GM19043 (cell line): Measurements from ENCODE around the gene FCSK.
A peak's percentile ranks its signal among the peaks of the same experiment; 100 is the strongest.

ENCODE experiments used
- ATAC-seq: cut with Tn5 transposase; IDR thresholded peaks from one replicate; pipeline ENCODE4 v1.9.1; 2021; ENCODE audit warnings: low read depth; ENCODE audit not compliant: unreplicated experiment

The FCSK gene

DNA sequence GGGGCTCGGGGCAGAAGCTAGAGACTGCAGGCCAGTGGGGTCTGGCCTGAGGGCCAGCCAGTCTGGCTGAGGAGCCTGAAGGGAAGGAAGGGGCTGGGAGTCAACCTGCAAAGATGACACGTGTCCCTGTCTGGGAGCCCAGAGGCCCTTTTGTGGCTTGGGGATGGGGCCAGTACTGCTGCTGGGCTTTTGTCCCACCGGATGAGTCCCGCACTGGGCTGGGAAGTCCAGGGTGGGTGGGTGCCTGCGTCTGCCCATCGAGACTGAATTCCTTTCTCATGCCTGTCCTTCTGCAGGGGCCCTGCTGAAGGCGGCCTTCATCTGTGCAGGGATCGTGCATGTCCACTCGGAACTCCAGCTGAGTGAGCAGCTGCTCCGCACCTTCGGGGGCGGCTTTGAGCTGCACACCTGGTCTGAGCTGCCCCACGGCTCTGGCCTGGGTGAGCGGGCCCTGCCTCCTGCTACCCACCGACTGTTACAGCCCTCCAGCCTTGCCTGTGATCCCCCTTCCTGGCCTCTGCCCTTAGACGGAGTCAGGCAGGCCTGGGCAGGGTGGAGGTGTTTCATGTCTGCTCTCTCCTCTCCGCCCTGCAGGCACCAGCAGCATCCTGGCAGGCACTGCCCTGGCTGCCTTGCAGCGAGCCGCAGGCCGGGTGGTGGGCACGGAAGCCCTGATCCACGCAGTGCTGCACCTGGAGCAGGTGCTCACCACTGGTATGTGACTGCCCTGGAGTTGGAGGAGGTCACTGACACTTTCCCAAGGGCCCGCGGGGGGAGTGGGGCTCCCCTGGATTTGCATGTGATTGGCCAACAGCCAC lies 20.9 kb downstream of the FCSK start:
- no peak for ATAC-seq

DNA sequence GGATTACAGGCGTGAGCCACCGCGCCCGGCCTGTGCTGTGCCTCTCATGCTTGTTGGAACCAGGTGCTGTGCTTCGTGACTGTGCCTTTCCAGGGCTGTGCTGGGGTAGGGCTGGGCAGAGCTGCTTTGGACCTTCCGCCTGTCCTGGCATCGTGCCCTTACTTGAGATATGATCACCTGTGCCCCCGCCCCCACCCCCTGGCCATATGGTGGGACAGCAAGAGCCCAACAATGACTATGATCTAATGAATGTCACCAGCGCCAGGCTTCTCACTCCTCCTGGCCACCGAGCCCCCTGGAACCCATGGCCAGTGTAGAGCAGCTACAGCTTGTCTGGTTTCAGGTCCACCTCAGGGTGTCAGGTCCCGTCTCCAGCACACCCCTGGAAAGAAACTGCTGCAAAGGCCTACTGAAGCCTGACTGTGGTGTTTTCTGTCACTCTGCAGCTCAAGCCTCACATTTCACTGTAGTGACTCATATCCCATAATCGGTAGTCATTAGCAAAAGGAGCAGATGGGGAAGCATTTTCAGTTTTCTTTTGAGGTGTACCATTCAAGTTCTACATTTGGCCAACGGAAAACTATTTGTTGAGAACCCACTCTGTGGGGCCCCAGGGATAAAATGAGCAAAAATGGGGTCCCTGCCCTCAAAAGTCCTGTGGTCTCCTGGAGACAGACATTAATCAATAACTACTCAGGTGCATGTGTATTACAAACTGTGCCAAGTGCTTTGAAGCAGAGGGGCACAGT lies 22.1 kb downstream of the FCSK start:
- peak; percentile 91 for ATAC-seq

DNA sequence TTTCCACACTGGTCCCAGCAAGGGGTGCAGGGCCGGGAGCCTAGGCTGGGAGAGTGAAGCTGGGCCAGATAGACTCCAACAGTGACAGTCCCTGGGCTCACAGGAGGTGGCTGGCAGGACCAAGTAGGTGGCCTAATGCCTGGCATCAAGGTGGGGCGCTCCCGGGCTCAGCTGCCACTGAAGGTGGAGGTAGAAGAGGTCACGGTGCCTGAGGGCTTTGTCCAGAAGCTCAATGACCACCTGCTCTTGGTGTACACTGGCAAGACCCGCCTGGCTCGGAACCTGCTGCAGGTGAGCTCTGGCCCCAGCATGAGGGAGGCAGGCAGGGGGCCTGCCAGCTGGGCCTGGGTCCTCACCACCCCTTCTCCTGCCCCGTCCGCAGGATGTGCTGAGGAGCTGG lies 23.8 kb downstream of the FCSK start:
- no peak for ATAC-seq

DNA sequence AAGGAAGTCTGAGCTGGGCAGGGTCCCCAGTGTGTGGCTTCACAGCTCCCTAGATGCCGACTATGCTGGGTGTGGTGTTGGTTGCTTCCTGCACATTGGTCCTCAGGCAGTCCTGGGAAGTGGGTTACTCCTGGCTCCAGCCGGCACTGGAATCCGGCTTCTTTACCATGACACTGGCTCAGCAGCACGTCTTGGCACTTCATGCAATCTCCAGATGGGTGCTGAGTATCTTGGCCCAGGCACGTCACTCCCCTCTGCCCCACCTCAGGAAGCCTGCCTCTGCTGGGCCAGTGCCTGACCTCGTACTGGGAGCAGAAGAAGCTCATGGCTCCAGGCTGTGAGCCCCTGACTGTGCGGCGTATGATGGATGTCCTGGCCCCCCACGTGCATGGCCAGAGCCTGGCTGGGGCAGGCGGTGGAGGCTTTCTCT lies 24.5 kb downstream of the FCSK start:
- ATAC-seq = no peak

DNA sequence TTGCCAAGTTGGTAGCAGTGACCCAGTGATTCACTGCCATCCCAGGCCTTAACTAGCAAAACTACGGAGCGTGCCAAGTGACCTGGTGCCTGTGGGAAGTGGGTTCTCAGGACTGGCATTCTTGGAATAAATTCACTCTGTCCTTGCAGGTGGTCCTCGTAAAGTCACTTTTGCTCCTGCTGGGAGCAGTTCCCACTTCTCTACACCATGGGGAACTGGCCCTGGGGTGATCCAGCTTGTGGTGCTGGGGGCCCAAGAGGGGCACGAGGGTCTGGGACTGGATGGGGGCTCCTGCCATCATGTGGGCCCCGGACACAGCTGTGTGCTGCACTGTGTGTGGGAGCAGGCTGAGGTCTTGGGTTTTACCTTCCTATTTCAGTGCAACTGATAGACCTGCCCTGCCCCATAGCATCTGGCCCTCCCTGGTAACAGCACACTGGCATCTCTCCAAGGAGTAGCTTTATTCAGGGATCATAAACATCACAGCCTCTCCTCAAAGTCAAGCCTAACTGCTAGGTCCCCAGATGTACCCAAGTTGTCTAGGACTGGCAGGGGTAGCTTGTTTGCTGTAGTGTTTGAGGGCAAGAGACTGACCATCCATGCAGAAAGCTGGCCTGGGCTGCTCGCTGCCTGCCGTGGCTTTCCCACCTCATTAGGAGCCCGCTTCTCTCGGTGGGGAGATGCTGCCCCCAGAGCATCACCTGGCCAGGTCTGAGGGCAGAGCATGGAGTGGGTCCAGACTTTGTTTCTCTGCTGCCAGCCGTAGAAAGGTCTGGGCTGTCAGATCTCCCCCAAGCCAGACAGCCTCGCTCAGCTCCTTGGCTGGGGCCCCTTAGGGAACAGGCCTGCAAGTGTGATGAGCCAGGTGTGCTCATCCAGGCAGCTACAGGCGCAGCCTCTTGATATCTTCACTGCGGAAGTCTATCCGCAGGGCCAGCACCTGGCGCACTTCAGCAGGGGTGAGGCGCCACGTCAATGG lies 26.0 kb downstream of the FCSK start:
- ATAC-seq = no peak

- no peak for ATAC-seq
These were observed 27.6 kb downstream of the FCSK start for GRCh38 chr16:70481929-70482536.

DNA sequence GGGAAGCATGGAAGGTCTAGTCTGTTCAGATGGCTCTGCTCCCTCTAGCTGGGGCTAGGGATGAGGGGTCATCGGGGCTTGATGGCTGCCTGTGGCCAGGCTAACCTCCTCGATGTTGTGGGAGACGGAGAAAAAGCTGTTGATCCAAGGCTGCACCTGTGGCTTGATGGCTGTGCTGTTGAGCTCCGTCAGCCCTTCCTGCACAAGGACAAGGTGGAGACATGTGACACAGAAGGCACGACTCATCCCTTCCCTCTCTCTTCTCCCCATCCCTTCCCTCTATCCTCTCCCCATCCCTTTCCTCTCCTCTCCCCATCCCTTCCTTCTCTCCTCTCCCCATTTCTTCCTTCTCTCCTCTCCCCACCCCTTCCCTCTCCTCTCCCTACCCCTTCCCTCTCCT lies 28.2 kb downstream of the FCSK start:
- ATAC-seq = no peak

DNA sequence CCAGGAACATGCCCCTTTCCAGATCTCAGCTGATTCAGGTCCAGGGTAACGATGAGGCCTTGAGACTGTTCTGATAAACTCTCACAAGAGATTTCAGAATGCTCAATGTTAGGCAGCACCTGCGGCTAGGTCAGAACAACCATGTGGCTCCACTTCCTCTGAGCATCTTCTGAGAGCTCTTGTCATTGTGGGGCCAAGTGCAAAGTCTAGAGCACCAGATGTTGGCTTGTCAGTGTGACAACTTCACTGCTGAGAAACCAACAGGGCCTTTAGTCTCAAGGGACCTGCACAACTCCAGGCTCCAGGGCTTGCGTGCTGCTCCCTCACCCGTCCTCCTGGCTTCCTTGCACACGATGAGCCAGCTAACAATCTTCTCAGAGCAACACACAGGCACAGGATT lies 29.0 kb downstream of the FCSK start:
- ATAC-seq = peak; percentile 81

DNA sequence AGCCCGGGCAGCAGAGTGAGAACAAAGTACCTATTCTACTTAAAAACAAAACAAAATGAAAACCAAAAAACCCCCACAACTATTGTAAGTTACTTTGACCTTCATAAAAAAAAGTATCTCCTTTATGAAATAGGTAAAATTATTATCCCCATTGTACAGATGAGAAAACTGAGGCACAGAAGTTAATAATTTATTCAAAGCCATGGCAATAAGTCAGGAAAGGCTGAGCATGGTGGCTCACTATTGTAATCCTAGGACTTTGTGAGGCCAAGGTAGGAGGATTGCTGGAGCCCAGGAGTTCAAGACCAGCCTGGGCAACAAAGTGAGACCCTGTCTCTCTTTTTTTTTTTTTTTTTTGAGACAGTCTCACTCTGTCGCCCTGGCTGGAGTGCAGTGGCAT lies 30.5 kb downstream of the FCSK start:
- ATAC-seq = no peak

DNA sequence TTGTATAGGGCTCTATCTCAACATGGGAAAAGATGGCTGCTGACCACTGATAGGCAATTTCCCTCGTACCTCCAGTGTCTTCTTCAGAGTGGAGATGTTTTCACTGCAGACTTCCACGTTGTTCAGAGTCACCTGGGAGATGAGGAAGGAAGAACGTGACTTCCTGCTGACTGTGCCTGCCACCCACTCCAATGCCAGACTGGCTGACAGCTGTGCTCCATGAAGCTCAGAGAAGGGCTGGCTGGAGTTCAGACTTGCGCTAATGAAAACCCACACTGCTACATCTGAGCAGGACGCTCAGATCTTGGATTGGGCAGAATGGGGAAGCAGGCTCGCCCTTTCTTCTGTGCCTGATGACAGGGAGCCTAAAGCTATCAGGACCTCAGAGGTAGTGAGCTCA lies 35.9 kb downstream of the FCSK start:
- no peak for ATAC-seq

DNA sequence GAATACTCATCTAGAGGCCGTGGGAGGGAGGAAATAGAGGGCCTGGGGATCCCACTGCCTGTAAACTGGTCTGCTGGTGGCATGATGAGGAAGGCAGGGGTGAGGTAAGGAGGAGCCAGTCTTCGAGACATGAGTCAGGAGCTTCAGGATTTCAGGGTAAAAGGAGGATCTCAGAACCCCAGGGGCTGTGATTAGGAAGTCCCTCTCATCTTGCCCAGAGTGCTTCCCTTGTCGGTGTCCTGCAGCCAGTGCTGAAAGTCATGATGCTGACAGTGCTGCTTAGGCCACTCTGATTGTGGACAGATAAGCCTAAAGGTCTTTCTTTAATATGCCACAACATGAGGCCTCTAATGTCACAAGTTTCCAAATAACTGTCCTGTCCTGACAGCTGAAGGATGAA lies 39.4 kb downstream of the FCSK start:
- no peak for ATAC-seq

DNA sequence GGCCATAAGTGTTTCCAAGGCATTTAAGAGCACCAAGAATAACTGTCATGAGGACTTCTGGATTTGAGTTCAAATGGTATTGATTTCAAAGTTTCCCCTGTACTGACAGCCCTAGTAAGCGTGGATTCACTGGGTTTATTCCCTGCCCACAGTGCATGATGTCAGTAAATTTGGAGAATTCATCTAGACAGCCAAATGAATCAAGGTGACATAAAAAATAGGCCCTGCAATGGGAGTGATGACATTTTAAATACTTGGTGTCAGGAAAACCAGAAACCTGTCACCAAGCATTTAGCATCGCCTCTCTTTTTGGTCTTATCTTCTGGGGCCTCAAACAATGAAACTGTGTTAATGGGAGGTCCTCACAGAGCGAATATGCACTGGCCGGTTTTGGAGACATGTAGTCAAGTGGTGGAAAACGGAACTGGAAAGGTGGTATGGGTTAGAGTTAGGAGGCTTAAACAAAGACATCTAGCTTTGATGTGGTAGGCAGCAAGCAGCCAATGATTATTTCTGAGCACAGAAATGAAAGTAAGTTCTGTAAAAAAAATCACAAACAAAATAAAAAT lies 39.9 kb downstream of the FCSK start:
- no peak for ATAC-seq

GRCh38 chr16:70494777-70495176 lies 40.4 kb downstream of the FCSK start:
- no peak for ATAC-seq

DNA sequence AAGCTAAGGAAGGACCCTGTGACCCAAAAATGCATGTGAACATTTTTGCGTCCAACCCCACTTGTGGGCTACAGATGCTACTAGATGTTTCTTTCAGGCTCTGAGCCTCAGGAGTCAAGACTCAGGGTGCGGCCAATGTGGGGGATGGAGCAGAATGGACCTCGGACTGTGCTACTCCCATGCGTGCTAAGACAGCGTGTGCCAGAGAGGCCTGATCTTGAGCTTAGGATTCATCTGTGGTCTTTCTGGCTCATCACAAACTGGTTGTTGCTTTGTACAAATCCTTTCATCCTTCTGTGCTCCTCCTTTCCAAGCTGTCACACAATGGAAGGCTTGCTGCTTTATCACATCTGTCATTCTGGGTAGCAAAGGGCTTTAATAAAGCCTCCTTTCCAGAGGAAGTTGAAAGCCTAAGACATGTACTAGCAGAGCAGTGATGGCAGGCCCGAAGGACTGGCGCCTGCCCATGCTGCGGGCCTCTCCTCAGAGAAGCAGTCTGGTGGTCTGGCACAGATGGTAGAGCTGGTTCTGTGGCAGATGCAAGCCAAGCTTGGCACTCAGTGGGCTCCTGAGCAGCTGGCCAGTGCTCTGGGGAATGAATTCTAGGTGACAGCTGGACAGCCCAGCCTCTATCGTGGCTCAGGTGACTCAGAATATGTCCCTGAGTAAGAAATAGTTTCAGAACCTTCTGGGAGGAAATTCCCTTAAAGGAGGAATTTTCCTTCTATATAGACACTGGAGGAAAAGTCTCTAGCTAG lies 41.2 kb downstream of the FCSK start:
- ATAC-seq = no peak

- no peak for ATAC-seq
These were observed 42.1 kb downstream of the FCSK start for GRCh38 chr16:70496513-70496912.

DNA sequence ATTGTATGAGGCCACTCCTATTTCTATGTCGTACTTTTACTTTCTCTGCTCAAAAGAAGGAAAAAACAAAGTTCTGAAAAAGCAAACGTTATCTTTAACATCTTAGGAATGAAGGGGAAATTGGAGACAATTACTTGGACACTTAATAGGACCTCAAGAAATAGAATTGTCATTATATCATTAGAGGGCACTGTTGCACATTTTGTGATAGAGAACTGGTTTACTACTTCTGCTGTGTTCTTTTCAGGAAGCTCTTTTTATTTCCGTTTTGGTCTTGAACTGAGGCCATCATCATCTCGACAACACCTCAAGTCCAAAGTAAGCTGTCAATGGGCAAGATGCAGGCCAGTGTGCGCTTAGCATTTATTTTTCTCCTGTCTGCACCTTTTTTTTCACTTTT lies 54.4 kb downstream of the FCSK start:
- ATAC-seq = no peak

GRCh38 chr16:70510216-70510615 lies 55.8 kb downstream of the FCSK start:
- no peak for ATAC-seq

- ATAC-seq = no peak
These were observed 57.4 kb downstream of the FCSK start for GRCh38 chr16:70511833-70512232.

- no peak for ATAC-seq
These were observed 58.1 kb downstream of the FCSK start for GRCh38 chr16:70512456-70512855.
